HG02870 (cell line): ENCODE results near the gene IL17RB.
A peak's percentile ranks its signal among the peaks of the same experiment; 100 is the strongest.

Experiments
- ATAC-seq: cut with Tn5 transposase; IDR thresholded peaks from one replicate; pipeline ENCODE4 v1.9.1; 2021; ENCODE audit warnings: mild to moderate bottlenecking, moderate library complexity; ENCODE audit not compliant: unreplicated experiment

The IL17RB gene, protein sequence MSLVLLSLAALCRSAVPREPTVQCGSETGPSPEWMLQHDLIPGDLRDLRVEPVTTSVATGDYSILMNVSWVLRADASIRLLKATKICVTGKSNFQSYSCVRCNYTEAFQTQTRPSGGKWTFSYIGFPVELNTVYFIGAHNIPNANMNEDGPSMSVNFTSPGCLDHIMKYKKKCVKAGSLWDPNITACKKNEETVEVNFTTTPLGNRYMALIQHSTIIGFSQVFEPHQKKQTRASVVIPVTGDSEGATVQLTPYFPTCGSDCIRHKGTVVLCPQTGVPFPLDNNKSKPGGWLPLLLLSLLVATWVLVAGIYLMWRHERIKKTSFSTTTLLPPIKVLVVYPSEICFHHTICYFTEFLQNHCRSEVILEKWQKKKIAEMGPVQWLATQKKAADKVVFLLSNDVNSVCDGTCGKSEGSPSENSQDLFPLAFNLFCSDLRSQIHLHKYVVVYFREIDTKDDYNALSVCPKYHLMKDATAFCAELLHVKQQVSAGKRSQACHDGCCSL

DNA sequence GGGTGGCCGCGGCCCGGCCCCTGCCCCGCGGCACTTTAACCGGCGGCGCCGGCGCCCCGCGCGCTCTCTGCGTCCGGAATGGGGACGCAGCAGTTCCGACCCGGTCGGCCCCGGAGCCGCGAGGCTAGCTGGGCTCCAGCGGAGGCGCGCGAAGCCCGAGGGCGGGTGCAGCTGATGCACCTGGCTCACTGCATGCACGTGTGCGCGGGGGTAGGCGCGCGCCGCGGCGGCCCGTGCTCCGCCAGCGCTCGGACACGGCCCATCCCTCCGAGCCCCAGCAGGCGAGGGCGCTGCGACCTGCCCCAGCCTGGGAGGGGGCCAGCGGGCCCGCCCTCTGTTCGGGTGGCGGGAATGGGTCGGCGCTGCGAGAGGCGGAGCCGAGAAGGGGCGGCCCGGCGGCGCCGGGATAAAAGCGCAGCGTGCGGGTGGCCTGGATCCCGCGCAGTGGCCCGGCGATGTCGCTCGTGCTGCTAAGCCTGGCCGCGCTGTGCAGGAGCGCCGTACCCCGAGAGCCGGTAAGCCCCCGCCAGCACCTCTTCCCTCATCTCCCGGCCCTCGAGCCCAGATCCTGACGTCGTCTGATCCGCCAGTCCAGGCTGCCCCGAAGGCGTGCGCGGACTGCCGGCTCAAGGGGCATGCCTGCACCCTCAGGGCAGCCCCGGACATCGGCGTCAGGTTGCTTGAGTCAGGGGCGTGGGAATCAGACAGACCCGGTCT lies at the start of gene IL17RB, which contains the start of gene CHDH:
IL17RB (plus strand) TSS at position 435 of the 717 bp plus-strand sequence; CDS start at position 456, 21 bp downstream.
CHDH (minus strand) TSS at position 286 of the 717 bp plus-strand sequence. CDS start 22,411 bp downstream, outside the sequence.
- ATAC-seq = peak; percentile 41

DNA sequence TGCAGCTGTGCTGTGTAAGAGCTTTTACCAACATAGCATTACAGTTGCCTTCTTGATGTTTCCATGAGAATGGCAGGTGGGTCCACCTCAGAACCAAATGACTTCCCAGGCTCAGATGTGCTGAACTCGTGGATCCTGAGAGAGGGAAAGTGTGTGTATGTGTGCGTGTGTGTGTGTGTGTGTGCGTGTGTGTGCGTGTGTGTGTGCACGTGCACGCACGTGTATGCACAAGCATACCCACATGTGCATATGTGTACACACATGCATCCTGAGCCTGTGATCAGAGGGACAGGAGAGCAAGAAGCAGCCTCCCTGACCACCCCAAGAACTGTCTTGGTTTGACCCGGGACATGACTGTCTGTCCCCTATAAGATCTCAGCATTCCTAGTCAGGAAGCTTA lies 48.2 kb upstream of the IL17RB start:
- ATAC-seq = no peak

DNA sequence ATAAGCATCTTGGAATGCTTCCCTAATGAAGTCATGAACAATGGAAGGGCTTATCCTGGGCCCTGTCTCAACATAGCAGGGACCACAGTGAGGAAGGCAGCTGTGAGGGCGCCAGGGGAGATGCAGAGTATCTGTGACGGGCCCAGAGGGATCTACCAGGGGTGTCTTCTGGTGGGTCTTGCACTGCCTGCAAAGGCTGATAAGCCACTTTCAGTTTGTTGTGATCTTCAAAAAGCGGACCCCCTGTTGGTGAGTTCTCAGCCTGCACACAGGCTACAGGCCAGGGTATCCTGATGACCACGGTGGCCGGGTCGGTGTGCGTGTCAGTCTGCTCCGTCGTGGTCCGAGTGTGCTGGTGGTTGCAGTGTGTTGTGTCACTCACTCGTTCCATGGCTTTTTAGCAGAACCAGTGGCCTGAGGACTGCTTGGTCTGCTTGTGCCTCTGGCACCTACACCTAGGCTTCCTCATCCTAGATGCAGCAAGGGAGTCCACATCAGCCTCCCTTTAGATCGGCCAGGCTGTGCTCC lies 47.0 kb upstream of the IL17RB start:
- ATAC-seq = no peak

DNA sequence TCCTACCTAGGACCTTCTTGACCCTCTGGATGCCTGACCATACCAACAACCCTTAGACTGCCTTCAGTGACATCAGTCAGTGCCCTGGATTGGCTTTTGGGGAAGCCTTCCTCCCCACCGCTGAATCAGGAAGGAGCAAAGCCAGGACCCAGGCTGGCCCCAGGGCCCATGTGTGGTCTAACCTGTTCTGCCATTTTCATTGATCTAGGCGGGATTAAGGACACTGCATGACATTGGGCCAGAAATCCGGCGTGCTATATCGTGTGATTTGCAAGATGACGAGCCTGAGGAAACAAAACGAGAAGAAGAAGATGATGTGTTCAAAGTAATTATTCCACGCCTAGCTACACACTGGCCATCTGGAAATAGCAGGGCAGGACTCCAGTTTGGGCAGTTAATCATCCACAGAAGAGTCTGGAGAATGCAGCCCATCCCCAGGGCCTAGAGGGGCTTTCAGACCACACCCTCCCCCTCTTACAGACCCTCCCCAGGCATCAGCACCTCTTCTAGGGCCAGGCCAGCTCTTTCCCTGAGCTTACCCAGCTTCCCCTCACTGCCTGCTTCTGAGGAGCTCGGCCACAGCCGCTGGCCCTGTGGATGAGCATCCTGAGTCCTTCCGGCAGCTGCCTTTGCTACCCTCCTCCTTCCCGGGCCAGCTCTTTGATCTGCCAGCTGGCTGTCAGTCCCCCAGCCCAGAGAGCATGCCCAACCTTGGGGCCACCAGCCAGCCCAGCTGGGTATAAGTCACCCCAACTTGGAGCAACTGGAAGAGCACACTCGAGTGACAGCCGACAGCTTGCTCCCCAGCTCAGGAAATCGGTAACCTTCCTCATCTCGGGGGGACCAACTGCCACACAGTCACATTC lies 46.1 kb upstream of the IL17RB start:
- ATAC-seq = no peak

DNA sequence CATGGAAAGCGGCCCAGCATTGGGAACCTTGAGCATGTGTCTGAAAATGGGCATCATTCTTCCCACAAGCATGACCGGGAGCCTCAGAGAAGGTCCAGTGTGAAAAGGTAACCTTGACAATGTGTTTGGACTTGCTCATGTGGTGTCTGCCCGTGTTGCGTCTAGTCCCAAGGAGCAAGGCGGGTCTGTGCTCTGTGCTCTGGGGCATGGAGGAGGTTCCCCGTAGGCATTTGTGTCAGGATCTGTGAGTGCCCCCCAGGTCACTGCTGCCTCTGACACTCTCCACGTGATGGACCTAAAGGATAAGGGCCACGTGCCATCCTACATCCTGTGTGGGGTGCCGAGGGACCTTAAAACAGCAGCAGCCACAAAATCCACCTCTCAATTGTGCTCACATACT lies 45.0 kb upstream of the IL17RB start:
- no peak for ATAC-seq

DNA sequence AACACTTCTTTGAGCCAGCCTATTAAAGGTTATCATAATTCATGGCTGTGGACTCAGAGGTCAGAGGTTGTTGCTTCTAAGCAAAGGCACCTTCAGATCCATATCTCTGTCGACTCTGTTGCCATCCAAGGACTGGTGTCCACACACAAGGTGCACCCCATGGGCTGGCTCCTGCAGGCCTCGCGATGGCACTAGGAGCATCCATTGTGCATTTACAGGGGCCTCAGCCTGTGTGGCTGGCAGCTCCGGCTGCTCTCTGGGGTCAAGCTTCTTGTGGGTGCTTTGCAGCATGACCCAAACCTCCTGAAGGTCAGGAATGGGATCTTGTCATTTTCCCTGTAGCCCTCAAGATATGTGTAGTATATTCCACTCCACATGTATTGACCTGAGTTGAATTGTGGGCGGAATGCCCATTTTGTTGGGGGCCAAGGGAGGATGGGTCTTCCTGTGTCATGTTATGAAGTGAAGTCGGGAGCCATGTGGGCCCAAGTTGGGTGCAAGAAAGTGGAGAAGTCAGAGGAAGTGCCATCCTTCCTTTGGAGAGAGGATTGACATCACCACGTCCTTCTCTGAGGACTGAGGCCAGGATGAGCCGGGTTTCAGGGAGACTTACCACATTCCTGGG lies 44.0 kb upstream of the IL17RB start:
- ATAC-seq = no peak

DNA sequence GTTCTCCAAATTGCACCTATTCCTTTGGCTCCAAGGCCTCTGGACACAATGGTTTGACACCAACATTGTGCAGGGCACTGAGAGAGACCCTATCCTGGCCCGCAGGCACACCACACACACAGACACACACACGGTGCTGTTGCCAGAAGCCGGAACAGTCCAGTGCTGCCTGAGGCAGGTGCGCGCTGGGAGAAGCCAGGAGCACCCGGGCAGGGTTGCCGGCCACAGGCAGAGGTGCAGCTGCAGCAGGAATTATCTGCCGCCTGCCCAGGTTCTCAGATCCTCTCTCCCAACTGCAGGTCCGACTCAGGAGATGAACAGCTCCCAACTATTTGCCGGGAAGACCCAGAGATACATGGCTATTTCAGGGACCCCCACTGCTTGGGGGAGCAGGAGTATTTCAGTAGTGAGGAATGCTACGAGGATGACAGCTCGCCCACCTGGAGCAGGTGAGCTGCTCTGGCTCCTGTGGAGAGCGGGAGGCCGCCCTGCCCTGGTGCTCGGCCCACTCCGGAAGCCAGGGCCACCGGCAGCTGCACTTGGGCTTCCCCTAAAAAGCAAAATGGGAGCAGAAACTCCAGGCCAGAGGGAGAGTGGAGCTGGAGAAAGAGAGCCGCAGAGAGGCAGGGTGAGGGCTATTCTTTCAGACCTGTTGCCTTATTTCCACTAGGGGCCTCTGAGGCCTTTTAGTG lies 43.1 kb upstream of the IL17RB start:
- ATAC-seq = no peak

DNA sequence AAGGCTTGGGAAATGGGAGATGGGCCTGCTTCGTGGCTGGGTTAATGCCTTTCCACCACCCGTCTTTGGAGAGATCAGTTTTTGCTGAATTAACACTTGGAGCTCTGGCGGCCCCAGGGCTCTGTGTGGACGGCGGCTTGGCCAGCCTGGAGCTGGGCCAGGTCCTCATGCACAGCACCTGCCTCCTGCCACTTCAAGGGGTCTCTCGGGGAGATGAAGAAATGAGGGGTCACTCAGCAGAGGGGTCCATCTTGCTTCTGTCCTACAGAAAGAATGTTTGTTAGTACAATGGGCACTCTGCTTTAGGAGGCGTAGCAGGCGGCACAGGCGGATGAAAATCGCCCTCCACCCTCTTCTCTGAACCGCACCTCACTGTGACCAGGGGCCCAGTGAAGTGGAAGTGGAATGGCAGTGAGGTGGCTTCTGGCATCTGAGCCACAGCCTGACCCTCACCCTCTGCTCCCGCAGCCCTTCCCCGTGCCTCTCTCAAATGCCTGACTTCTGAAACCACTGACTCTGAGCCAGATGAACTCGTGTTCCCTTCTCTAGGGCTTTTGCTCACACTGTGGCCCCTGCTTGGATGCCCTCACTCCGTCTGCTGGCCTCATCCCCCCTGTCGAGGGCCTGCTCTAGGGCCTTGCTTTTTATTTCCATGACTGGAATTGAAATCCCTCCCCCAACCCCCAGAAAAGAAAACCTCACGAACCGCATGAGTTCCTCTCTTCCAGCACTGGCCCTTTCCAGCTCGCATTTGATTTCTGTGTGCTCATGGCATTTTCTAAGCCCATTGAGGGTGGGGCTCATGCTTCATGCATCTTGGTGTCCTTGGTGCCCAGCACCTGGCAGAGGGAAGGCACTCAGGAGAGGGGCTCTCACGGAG lies 42.3 kb upstream of the IL17RB start:
- ATAC-seq = no peak

DNA sequence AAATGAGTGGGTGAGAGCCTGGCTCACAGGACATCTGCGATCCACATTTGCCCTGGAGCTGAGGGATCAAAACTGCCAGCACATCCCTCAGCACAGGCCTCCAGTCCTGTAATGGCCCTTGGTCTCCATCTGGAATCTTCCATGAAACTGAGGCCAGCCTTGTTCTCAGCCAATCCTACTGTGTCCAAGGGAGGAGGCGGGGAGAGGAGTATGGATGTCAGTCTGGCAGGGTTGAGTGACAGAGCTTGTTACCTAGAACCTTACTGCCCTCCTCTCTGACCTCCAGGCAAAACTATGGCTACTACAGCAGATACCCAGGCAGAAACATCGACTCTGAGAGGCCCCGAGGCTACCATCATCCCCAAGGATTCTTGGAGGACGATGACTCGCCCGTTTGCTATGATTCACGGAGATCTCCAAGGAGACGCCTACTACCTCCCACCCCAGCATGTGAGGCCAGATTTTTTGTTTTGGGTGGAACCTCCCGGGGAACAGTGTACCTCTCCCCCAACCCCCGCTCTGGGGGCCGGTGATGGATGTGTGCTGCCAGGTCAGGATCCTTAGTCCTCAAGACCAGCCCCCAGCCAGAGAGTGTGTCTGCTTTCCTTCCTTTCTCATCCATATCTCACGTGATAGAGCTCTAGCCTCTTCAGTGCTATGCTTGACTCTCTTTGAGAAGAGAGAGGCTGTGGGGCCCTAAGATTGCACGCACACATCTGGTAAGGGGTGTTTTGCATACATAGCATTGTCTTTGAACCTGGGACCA lies 41.5 kb upstream of the IL17RB start:
- peak; percentile 93 for ATAC-seq

DNA sequence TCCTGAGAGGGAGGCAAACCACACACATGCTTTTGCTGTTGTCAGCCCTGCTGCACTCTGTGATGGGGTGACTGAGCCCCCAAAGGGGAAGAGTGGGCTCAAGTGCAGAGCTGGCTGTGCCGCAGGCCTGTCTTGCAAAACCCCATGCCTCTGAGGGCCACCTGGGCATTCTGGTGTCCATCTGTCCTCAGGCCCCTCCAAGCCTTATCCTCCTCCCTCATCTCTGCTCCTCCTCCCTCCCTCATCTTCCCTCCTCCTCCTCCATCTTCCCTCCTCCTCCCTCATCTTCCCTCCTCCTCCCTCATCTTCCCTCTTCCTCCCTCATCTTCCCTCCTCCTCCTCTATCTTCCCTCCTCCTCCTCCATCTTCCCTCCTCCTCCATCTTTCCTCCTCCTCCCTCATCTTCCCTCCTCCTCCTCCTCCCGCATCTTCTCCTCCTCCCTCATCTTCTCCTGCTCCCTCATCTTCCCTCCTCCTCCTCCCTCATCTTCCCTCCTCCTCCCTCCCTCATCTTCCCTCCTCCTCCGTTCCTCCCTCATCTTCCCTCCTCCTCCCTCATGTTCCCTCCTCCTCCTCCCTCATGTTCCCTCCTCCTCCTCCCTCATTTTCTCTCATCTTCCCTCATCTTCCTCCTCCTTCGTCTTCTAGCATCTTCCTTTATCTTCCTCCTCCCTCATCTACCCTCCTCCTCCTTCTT lies 40.8 kb upstream of the IL17RB start:
- ATAC-seq = no peak

DNA sequence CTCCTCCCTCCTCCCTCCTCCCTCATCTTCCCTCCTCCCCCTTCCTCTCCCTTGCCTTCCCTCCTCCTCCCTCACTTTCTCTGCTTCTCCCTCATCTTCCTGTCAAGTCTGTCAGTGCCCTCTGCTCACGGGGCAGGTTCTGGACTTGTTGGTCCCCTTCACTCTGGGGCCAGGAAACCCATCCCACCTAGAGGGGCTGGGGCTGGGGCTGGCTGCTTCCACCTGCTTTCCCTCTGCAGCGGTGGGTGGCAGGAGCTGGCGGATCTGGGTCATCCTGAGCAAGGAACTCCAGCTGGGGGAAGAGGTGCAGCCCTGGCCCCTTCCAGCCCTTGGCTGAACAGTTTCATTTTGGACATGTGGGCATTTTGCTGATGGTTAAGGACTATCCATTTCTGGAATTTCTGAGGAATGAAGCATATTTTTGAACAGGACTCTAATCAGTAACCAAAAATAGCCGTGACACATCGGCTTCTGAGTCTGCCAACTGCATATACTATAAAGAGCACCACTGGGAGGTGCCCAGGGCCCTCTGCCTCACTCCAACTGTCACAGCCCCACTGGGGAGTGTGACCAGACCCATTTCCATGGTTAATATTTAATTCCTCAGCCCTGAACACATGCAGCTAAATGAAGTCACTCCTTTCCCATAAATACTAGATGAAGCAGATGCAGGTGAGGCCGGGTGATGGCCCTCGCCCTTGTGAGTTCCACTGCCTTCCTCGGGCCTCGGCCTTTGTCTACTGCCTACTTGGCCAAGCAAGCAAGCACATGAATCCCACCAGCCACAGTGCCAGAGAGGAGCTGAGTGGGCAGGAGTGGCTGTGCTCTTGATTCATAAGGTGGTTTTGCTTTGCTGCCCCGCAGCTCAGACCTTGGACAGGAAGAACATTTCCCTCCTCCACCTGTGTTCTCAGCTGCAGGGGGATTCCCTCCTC lies 39.9 kb upstream of the IL17RB start:
- ATAC-seq = no peak

DNA sequence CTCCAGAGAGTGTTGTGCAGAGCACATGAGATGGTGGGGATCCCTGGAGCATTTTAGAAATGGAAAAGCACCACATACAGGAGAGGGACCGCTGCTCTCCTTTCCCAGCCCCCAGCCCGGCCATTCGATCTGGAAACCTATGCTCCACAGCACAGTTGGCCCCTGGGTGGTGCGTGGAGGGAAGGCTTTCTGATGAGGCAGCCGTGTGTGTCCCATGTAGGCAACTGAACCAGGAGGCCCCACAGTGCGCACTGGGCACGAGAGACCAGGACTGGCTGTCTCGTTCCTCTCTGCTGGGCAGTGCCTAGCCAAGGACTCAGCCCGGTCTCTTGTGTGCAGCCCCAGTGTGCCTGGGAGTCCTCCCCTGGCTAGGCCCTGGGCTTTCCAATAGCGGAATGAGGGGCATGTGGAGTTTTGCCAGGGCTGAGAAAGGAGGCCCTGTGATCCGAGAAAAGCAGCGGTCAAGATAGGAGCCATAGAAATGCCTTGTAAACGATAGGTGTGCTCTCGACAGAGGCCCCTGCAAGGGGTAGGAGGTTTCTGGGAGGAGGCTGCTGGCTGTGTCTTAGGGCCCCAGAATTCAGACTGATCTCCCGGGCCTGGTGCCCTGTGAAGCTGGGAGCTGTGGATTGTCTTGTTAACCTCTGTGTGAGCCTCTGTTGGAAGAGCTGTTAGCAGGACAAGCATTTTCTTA lies 39.1 kb upstream of the IL17RB start:
- no peak for ATAC-seq

DNA sequence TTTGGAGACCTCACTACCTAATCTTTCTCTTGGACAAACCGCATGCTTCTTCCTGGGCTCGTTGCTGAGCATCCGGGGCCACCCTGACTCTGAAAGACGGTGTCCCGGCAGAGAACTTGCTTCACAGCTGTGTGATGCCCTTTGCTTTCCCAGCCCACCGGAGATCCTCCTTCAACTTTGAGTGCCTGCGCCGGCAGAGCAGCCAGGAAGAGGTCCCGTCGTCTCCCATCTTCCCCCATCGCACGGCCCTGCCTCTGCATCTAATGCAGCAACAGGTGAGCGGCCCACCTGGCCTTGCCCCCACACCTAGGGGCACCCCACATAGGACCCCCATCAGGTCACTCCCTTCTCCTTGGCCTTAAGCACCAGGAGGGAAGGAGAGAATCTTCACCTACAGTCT lies 37.9 kb upstream of the IL17RB start:
- ATAC-seq = no peak

DNA sequence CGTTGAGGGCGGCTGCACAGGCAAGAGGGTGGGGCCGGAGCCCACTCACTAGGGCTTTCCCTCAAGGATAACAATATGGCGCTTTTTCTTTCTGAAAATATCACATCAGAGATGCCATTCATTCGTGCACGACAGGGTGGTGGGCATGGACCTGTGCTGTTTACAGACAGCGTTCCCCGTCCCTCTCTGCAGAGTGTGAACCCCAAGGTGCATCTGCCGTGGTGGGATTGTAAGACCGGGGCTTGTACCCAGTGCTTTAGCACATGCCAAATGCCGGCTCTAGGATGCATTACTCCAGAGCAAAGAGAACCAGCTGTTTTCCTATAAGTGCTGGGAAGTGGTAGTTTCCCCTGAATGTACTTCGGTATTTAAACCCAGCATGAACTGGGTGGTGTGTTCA lies 37.1 kb upstream of the IL17RB start:
- no peak for ATAC-seq

DNA sequence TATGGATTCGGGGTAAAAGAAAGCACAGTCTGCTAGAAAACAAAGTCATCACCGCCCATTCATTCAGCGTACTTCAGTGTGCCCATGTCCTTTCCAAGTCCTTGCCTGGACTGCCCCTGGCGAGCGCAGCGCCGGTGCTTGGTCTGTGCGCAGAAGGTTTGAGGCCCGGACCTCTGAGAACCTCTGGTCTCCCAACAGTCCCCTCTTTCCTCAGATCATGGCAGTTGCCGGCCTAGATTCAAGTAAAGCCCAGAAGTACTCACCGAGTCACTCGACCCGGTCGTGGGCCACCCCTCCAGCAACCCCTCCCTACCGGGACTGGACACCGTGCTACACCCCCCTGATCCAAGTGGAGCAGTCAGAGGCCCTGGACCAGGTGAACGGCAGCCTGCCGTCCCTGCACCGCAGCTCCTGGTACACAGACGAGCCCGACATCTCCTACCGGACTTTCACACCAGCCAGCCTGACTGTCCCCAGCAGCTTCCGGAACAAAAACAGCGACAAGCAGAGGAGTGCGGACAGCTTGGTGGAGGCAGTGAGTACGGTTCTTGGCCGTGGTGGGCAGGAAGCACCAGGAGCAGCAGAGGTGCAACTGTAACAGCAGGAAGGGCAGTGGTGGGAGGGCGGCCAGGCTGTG lies 36.5 kb upstream of the IL17RB start:
- no peak for ATAC-seq
